VCaP (cell line): ENCODE results near the gene GAK.

Experiments
- H3K27ac ChIP-seq: fragments of 450-650 bp; 2 replicates; pipeline ENCODE4 v1.5.1; 2017
- CTCF ChIP-seq: fragments of 450-650 bp; conservative IDR thresholded peaks from 2 replicates; pipeline ENCODE4 v1.5.1; 2017; ENCODE audit warnings: mild to moderate bottlenecking, moderate library complexity

The GAK gene

GRCh38 chr4:915041-915474 lies 17.1 kb downstream of the GAK start:
- no peak overlapping the region for H3K27ac ChIP-seq
- no peak for TF ChIP-seq CTCF

GRCh38 chr4:914531-914930 lies 17.6 kb downstream of the GAK start:
- no peak for TF ChIP-seq CTCF
- no peak overlapping the region for H3K27ac ChIP-seq

- TF ChIP-seq CTCF = no peak
- H3K27ac ChIP-seq = no peak overlapping the region
Observed at GRCh38 chr4:913280-913618, 18.9 kb downstream of the GAK start.

- TF ChIP-seq CTCF = no peak
Observed at GRCh38 chr4:912548-913279, 19.4 kb downstream of the GAK start.

GRCh38 chr4:911871-912490 lies 20.1 kb downstream of the GAK start:
- no peak overlapping the region for H3K27ac ChIP-seq
- no peak for TF ChIP-seq CTCF

More at GRCh38 chr4:912548-913279, 19.4 kb downstream of the GAK start:
- no peak overlapping the region for H3K27ac ChIP-seq

- TF ChIP-seq CTCF = no peak
Observed at GRCh38 chr4:911221-911751, 20.8 kb downstream of the GAK start.

GRCh38 chr4:910366-911091 lies 21.6 kb downstream of the GAK start:
- TF ChIP-seq CTCF = no peak
- H3K27ac ChIP-seq = no peak overlapping the region

More at GRCh38 chr4:911221-911751, 20.8 kb downstream of the GAK start:
- no peak overlapping the region for H3K27ac ChIP-seq
